Measurements from ENCODE around the gene DNAI2.
"Not testable (repeated sequence)": the region's sequence is repeated elsewhere in the genome, so short reads cannot be mapped to it uniquely, and the experiment has no call there.

DNAI2 gene

DNA sequence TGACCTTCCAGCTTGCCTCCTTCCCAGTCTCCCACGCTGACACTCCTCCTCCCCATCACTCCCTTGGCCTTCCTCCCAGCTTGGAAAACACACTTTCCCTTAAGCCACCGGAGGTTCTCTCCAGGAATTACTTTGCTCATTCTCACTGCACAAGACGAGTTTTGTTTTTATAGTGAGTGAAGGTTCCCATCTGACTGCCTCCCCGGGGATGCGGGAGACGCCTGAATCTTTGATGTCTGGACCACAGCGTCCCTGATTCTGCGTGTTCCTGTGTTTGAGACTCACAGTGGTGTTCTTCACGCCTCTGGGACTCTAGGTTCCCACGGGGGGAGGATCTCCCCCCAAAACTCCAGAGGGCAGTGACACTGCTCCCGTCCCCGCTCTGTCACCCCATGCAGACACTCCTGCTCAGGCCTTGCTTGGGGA, 2.0 kb downstream of the DNAI2 start:
- no peak for DNase-seq (ENCODE audit: low read depth, low spot score)
- CTCF ChIA-PET: no interaction called here
- POLR2A ChIA-PET: no interaction called here
- H3K4me3 ChIP-seq (ENCODE audit: low read depth, low read length): no peak overlapping the region
- TF ChIP-seq, protein P1, sequence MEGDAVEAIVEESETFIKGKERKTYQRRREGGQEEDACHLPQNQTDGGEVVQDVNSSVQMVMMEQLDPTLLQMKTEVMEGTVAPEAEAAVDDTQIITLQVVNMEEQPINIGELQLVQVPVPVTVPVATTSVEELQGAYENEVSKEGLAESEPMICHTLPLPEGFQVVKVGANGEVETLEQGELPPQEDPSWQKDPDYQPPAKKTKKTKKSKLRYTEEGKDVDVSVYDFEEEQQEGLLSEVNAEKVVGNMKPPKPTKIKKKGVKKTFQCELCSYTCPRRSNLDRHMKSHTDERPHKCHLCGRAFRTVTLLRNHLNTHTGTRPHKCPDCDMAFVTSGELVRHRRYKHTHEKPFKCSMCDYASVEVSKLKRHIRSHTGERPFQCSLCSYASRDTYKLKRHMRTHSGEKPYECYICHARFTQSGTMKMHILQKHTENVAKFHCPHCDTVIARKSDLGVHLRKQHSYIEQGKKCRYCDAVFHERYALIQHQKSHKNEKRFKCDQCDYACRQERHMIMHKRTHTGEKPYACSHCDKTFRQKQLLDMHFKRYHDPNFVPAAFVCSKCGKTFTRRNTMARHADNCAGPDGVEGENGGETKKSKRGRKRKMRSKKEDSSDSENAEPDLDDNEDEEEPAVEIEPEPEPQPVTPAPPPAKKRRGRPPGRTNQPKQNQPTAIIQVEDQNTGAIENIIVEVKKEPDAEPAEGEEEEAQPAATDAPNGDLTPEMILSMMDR (IDR thresholded peaks at IDR 0.05; ENCODE audit: insufficient read depth, low read length, missing control alignments): no peak

DNA sequence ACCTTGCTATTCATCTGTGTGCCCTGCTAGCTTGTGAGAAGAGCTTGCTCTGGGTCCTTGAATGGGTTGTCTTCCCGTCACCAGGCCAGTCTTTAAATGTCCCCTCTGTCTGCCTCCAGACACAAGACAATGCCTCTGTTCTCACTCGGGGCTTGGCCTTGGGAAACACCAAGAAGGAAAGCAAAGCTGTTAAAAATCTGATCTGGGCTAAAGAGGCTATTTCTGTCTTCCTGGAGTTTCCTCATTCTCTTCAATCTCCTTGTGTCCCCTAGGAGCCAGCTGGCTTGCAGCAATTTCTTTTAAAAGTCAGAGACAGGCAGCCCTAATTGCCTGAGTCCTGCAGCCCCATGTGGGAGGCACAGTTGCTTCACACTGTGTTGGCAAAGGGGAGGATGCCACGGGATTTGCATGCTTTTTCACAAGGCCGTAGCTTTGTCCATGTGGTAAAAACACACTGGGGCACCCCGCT, 2.5 kb downstream of the DNAI2 start:
- TF ChIP-seq, protein P1 (IDR thresholded peaks at IDR 0.05; ENCODE audit: insufficient read depth, low read length, missing control alignments): no peak
- CTCF ChIA-PET: no interaction called here
- H3K4me3 ChIP-seq (ENCODE audit: low read depth, low read length): no peak overlapping the region
- DNase-seq (ENCODE audit: low read depth, low spot score): no peak
- POLR2A ChIA-PET: no interaction called here

DNA sequence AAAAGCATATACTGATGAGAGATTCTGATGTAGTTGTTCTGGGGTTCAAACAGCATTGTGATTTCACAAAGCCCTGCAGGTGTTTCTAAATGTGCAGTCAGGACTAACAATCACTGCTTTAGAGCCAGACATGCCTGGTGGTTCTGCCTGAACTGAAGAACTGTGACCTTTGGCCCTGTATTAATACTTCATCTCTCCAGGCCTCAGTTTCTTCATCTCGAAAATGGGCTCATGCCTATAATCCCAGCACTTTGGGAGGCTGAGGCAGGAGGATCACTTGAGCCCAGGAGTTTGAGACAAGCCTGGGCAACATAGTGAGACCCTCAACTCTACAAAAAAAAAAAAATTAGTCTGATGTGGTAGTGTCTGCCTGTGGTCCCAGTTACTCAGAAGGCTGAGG, 3.9 kb downstream of the DNAI2 start:
- H3K4me3 ChIP-seq (ENCODE audit: low read depth, low read length): no peak overlapping the region
- no peak for DNase-seq (ENCODE audit: low read depth, low spot score)
- TF ChIP-seq, protein P1 (IDR thresholded peaks at IDR 0.05; ENCODE audit: insufficient read depth, low read length, missing control alignments): no peak
- ChIA-PET POLR2A (no interaction called here), CTCF (no interaction called here)

DNA sequence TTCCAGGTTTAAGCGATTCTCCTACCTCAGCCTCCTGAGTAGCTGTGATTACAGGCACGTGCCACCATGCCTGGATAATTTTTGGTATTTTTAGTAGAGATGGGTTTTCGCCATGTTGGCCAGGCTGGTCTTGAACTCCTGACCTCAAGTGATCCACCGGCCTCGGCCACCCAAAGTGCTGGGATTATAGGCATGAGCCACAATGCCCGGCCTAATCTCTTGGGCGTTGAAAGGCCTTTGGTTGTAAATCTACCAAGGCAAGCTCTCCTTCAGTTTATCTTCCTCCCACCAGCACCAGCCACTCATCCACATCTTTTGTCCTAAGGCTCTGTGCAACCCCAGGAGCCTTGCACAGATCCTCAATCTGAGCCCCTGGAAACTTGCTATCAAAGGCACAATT, 5.6 kb downstream of the DNAI2 start:
- POLR2A ChIA-PET; H3K4me3 ChIP-seq (ENCODE audit: low read depth, low read length); DNase-seq (ENCODE audit: low read depth, low spot score); CTCF ChIA-PET: not testable (repeated sequence)

DNA sequence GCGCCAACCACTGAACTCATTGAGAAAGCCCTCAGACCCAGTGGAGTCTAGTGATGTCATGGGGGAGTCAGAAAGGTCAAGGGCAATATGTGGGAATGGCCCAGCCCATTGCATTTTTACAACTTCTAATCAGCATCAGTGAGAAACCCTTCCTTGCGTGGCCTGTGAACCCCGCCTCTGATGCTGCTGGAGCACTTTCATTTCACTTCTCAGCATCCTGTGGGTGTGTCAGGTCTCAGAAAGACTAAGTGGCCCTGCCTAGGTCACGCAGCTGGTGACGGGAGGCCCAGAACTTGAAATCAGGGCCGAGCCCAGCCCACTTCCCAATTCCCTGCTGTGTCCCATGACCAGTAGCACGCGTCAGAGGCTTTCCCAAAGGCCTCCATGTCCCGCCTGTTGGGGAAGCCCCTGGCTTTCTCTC, 6.1 kb downstream of the DNAI2 start:
- TF ChIP-seq, protein P1 (IDR thresholded peaks at IDR 0.05; ENCODE audit: insufficient read depth, low read length, missing control alignments): no peak
- no peak for DNase-seq (ENCODE audit: low read depth, low spot score)
- ChIA-PET CTCF (no interaction called here), POLR2A (no interaction called here)
- H3K4me3 ChIP-seq (ENCODE audit: low read depth, low read length): no peak overlapping the region

DNA sequence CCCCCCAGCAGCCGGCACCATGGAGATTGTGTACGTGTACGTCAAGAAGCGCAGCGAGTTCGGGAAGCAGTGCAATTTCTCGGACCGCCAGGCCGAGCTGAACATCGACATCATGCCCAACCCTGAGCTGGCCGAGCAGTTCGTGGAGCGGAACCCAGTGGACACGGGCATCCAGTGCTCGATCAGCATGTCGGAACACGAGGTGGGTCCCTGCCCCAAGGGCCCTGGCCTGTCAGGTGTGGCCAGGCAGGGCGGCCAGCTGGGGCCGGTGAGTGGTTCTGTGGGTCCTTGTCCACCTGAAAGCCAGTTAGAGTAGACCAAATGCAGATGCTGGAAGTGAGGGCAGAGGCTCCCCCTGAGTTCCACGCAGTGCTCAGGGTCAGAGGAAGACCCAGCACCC, 7.8 kb downstream of the DNAI2 start:
- TF ChIP-seq, protein P1 (IDR thresholded peaks at IDR 0.05; ENCODE audit: insufficient read depth, low read length, missing control alignments): no peak
- ChIA-PET CTCF (no interaction called here), POLR2A (no interaction called here)
- DNase-seq (ENCODE audit: low read depth, low spot score): no peak
- no peak overlapping the region for H3K4me3 ChIP-seq (ENCODE audit: low read depth, low read length)

DNA sequence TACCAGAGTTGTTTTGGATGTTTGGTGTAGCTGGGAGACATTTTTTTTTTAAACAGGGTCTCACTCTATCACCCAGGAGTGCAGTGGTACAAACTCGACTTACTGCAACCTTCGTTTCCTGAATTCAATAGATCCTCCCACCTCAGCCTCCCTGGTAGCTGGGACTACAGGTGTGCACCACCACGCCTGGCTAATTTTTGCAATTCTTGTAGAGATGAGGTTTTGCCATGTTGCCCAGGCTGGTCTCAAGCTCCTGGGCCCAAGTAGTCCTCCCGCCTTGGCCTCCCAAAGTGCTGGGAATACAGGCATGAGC, 8.2 kb downstream of the DNAI2 start:
- CTCF ChIA-PET; H3K4me3 ChIP-seq (ENCODE audit: low read depth, low read length); POLR2A ChIA-PET; DNase-seq (ENCODE audit: low read depth, low spot score): not testable (repeated sequence)

Measured in AG04449 (cell line).